Inferior parietal cortex (tissue), 1 donor: ENCODE measurements around the gene KRTAP20-2.

Experiments used
- DNase-seq: peaks from one replicate; pipeline ENCODE4 v3.0.0-alpha.2; 2016; ENCODE audit errors: extremely low spot score

KRTAP20-2 gene

GRCh38 chr21:30674312-30674711 is 39.3 kb downstream of the KRTAP20-2 start:
- DNase-seq: no peak

DNA sequence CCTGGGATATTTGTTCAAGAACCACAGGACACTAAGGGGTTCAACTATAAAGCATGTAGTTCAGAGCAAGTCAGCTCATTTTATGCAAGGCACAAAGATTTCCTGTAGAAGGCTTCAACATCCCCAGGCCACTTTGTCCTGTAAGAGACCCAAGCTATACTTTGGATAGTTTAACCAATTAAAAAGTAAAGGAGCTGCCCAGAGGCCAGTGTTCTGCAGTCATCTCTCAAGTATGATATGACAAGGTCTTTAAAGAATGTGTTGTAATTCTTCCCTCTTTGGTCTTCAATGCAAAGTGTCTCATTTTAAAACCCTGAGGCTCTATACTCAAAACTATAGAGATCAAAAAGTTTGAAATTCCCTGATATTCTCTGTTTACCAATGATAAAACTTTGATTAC is 41.7 kb downstream of the KRTAP20-2 start:
- no peak for DNase-seq

DNA sequence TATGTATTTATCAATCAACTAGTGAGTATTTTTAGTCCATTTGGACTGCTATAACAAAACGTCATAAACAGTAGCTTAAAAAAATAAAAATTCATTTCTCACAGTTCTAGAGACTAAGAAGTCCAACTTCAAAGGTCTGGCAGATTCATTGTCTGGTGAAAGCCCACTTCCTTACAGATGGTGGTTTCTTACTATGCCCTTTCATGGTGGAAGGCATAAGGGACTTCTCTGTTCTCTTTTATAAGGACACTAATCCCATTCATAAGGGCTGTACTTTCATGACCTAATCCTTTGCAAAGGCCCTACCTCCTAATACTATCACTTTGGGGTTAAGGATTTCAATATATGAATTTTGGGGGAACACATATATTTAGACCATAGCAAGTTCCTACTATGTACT is 45.6 kb downstream of the KRTAP20-2 start:
- no peak for DNase-seq

GRCh38 chr21:30684506-30684905 is 49.5 kb downstream of the KRTAP20-2 start:
- DNase-seq: no peak
